HepG2 (cell line): ENCODE data around the gene PPOX. TPM values are rescaled to one million over a fixed set of nuclear protein-coding genes. Genes with fewer than 3 reads are reported as not detected.

Experiments used
- ATAC-seq: fragments of 200-7000 bp; cut with Tn5 transposase; 3 replicates; pipeline ENCODE4 v1.9.1; 2020; ENCODE audit warnings: mild to moderate bottlenecking, moderate library complexity
- BruUV-seq: library from RNA; stranded (reverse); fragments of 400-500 nt; replicated peaks from 2 replicates; lab custom pipeline; 2021; lab: Mats Ljungman, UMichigan
- CTCF ChIA-PET: fragments of 300-600 bp; formaldehyde crosslinking; extraction: SDS; loops from one replicate; lab custom pipeline; 2021; ENCODE audit warnings: low total read pairs, inconsistent platforms, low intra/inter-chr PET ratio; lab: Yijun Ruan, JAX
- POLR2A ChIA-PET: fragments of 350-600 bp; sonication (Branson Sonifier 250); formaldehyde crosslinking; loops from one replicate; lab custom pipeline; 2020; ENCODE audit warnings: antibody characterized with exemption, inconsistent platforms; lab: Yijun Ruan, JAX
- DNase-seq: peaks from one replicate; pipeline ENCODE4 v3.0.0-alpha.2; 2015; ENCODE audit warnings: low spot score
- FAIRE-seq: peaks from 3 replicates; lab custom pipeline; 2011; peaks lifted over from hg19 to GRCh38; lab: Jason Lieb, UNC
- H2AFZ ChIP-seq: one replicate; pipeline ENCODE4 v1.6.1; 2011; ENCODE audit warnings: low read length, inconsistent platforms
- H3K27ac ChIP-seq: fragments of 300-600 bp; 3 replicates; pipeline ENCODE4 v1.8.0; 2011; ENCODE audit warnings: mixed run types, mild to moderate bottlenecking, mixed read lengths, low read length, inconsistent platforms; ENCODE audit not compliant: insufficient read depth; ENCODE audit errors: extremely low read length
- H3K27me3 ChIP-seq, 2 experiments: fragments of 200-600 bp in 1 of 2; 2 replicates in 1 of 2; 3 replicates in 1 of 2; pipeline versions ENCODE4 v1.6.0 to v1.8.0; 2011; ENCODE audit warnings: low read length in 2 of 2, mild to moderate bottlenecking in 2 of 2, moderate library complexity in 2 of 2, inconsistent platforms in 1 of 2; ENCODE audit not compliant: insufficient read depth in 2 of 2, control insufficient read depth in 1 of 2
- H3K36me3 ChIP-seq, 2 experiments: fragments of 200-600 bp in 1 of 2; replicated peaks in 1 of 2; 2 replicates in 1 of 2; 3 replicates in 1 of 2; pipeline versions ENCODE4 v1.5.1 to v1.8.0; 2011; ENCODE audit warnings: low read length in 2 of 2, inconsistent platforms in 1 of 2; ENCODE audit not compliant: insufficient read depth in 2 of 2, control insufficient read depth in 1 of 2
- H3K4me1 ChIP-seq: 2 replicates; pipeline ENCODE4 v1.5.1; 2012; ENCODE audit warnings: low read length, inconsistent platforms; ENCODE audit not compliant: insufficient read depth
- H3K4me2 ChIP-seq: 2 replicates; pipeline ENCODE4 v1.6.0; 2011; ENCODE audit warnings: low read depth, low read length, inconsistent platforms
- H3K4me3 ChIP-seq, 3 experiments: fragments of 200-600 bp in 1 of 3; sonication (generic), shearing (Covaris generic) in 1 of 3; replicated peaks in 1 of 3; 2 replicates each; pipeline ENCODE4 v1.5.1; 2011 to 2016; ENCODE audit warnings: low read length in 3 of 3, inconsistent platforms in 2 of 3, low read depth in 2 of 3, mild to moderate bottlenecking in 2 of 3, control low read depth in 1 of 3, mixed read lengths in 1 of 3; ENCODE audit not compliant: insufficient read depth in 1 of 3
- H3K79me2 ChIP-seq: one replicate; pipeline ENCODE4 v1.6.1; 2011; ENCODE audit warnings: low read length, inconsistent platforms; ENCODE audit not compliant: insufficient read depth
- H3K9ac ChIP-seq: 2 replicates; pipeline ENCODE4 v1.6.0; 2011; ENCODE audit warnings: mild to moderate bottlenecking, low read depth, low read length, inconsistent platforms; ENCODE audit not compliant: insufficient read depth
- H3K9me3 ChIP-seq: 2 replicates; pipeline ENCODE4 v1.5.1; 2012; ENCODE audit warnings: mild to moderate bottlenecking, low read length
- H4K20me1 ChIP-seq: 2 replicates; pipeline ENCODE4 v1.6.0; 2011; ENCODE audit warnings: inconsistent platforms, mild to moderate bottlenecking, low read length, moderate library complexity; ENCODE audit not compliant: insufficient read depth
- FOXK2 ChIP-seq: fragments of 450-650 bp; IDR thresholded peaks from 2 replicates; pipeline ENCODE4 v1.6.1; 2016
- GATAD2A ChIP-seq: IDR thresholded peaks from 2 replicates; pipeline ENCODE4 v1.6.1; 2016
- GLMP ChIP-seq: sonication (generic); formaldehyde crosslinking; IDR thresholded peaks from 2 replicates; pipeline ENCODE4 v1.9.0; 2021; ENCODE audit warnings: missing genetic modification reagents, mild to moderate bottlenecking, borderline replicate concordance
- GTF2F1 ChIP-seq: fragments of 150-350 bp; IDR thresholded peaks from 2 replicates; pipeline ENCODE4 v1.6.1; 2014; ENCODE audit warnings: low read length
- HOXD1 ChIP-seq: sonication (generic); formaldehyde crosslinking; IDR thresholded peaks from 2 replicates; pipeline ENCODE4 v1.5.0; 2020; ENCODE audit warnings: missing genetic modification reagents
- KDM6A ChIP-seq: IDR thresholded peaks from 2 replicates; pipeline ENCODE4 v1.6.1; 2016; ENCODE audit warnings: low read depth
- PCBP2 ChIP-seq: fragments of 200-400 bp; formaldehyde crosslinking; optimal IDR thresholded peaks from 2 replicates; pipeline ENCODE3; 2018; ENCODE audit warnings: low read length, low read depth; ENCODE audit not compliant: poor library complexity, severe bottlenecking
- SMAD9 ChIP-seq: sonication (generic); formaldehyde crosslinking; IDR thresholded peaks from 2 replicates; pipeline ENCODE4 v1.5.1; 2020; ENCODE audit warnings: mild to moderate bottlenecking, missing genetic modification reagents
- SMYD3 ChIP-seq: sonication (generic); formaldehyde crosslinking; IDR thresholded peaks from 2 replicates; pipeline ENCODE4 v1.8.1; 2023; ENCODE audit warnings: mild to moderate bottlenecking, missing genetic modification reagents
- SP4 ChIP-seq: sonication (generic); formaldehyde crosslinking; IDR thresholded peaks from 2 replicates; pipeline ENCODE4 v1.8.1; 2023; ENCODE audit warnings: mild to moderate bottlenecking, missing genetic modification reagents
- TBP ChIP-seq: sonication (generic); formaldehyde crosslinking; IDR thresholded peaks from 2 replicates; pipeline ENCODE4 v1.5.0; 2020; ENCODE audit warnings: missing genetic modification reagents
- TEF ChIP-seq: sonication (generic); formaldehyde crosslinking; IDR thresholded peaks from 2 replicates; pipeline ENCODE4 v1.5.0; 2020; ENCODE audit warnings: missing genetic modification reagents
- ZBTB7A ChIP-seq: sonication (generic); formaldehyde crosslinking; IDR thresholded peaks from 2 replicates; pipeline ENCODE4 v1.8.0; 2022; ENCODE audit warnings: mild to moderate bottlenecking, missing genetic modification reagents
- ZFP62 ChIP-seq: sonication (generic); formaldehyde crosslinking; IDR thresholded peaks from 2 replicates; pipeline ENCODE4 v1.4.0; 2020; ENCODE audit warnings: missing genetic modification reagents
- ZFP91 ChIP-seq: sonication (generic); formaldehyde crosslinking; IDR thresholded peaks from 2 replicates; pipeline ENCODE4 v1.9.0; 2022; ENCODE audit warnings: missing genetic modification reagents, mild to moderate bottlenecking, borderline replicate concordance
- ZKSCAN8 ChIP-seq: IDR thresholded peaks from 2 replicates; pipeline ENCODE4 v1.6.1; 2016; ENCODE audit warnings: borderline replicate concordance, missing genetic modification reagents, missing compliant biosample characterization
- ZNF354B ChIP-seq: sonication (generic); formaldehyde crosslinking; IDR thresholded peaks from 2 replicates; pipeline ENCODE4 v1.8.0; 2022; ENCODE audit warnings: mild to moderate bottlenecking, missing genetic modification reagents
- ZNF367 ChIP-seq: sonication (generic); formaldehyde crosslinking; IDR thresholded peaks from 2 replicates; pipeline ENCODE4 v1.4.0; 2020; ENCODE audit warnings: missing genetic modification reagents, borderline replicate concordance
- ZNF451 ChIP-seq: sonication (generic); formaldehyde crosslinking; IDR thresholded peaks from 2 replicates; pipeline ENCODE4 v1.5.0; 2020; ENCODE audit warnings: mild to moderate bottlenecking, missing genetic modification reagents
- ZNF468 ChIP-seq: sonication (generic); formaldehyde crosslinking; IDR thresholded peaks from 2 replicates; pipeline ENCODE4 v1.8.0; 2022; ENCODE audit warnings: mild to moderate bottlenecking, moderate library complexity, missing genetic modification reagents
- ZNF556 ChIP-seq: sonication (generic); formaldehyde crosslinking; IDR thresholded peaks from 2 replicates; pipeline ENCODE4 v1.4.0; 2020; ENCODE audit warnings: mild to moderate bottlenecking, missing genetic modification reagents, borderline replicate concordance
- ZSCAN20 ChIP-seq: sonication (generic); formaldehyde crosslinking; IDR thresholded peaks from 2 replicates; pipeline ENCODE4 v1.4.0; 2020; ENCODE audit warnings: missing genetic modification reagents, mild to moderate bottlenecking, borderline replicate concordance
- WGBS: methylation state at CpG from one replicate; pipeline ENCODE4 v1.1.6; 2017; ENCODE audit warnings: low lambda C conversion rate; 5-methylcytosine and 5-hydroxymethylcytosine counted together
- in situ Hi-C: cut with HindIII; loops from 2 replicates; pipeline ENCODE4 v1.10.0; 2017; ENCODE audit warnings: low pct_unique_long_range_greater_than_20kb; ENCODE audit not compliant: extremely low pct_ligation_motif_present
- intact Hi-C: fragments of 100-400 bp; cut with micrococcal nuclease; formaldehyde crosslinking; loops from one replicate; pipeline ENCODE4 v1.10.0; 2022; ENCODE audit not compliant: unreplicated experiment
- polyA plus RNA-seq, 8 experiments: library from polyadenylated mRNA; depleted of rRNA in 3 of 8; stranded (reverse) in 7 of 8; unstranded in 1 of 8; fragments of >200 nt; fragmentation: Illumina TruSeq in 4 of 8; extraction: Trizol in 4 of 8; gene quantifications; 2 replicates each; pipeline versions ENCODE4 v1.2.1 to v1.2.3, GENCODE V29; 2011 to 2016; ENCODE audit warnings: low read depth in 4 of 8, missing spikeins in 1 of 8, mixed read lengths in 1 of 8; ENCODE audit not compliant: insufficient read depth in 1 of 8
- total RNA-seq, 5 experiments: library from RNA; depleted of rRNA; stranded (reverse); fragments of >200 nt; fragmentation: Illumina TruSeq; extraction: Trizol; gene quantifications; 2 replicates each; pipeline ENCODE4 v1.2.3, GENCODE V29; 2016; ENCODE audit warnings: low read depth in 1 of 5

PPOX gene
- total and polyA plus RNA-seq, 2 of the 13 experiments (the other 11 are each of a cell fraction or from before 2014, with no cell fraction given), result 15.5 to 27.7 TPM

GRCh38 chr1:161201836-161202712, 35.8 kb downstream of the PPOX start, which contains the start of gene NDUFS2:
Gene NDUFS2 (plus strand): TSS chr1:161202367. CDS start chr1:161202386, 19 bp downstream.
- in situ Hi-C loops, result no loop called here
- 32% methylated on average over 35 of the region's 53 CpGs for WGBS
- peak within 1 kb of the TSS; percentile 73 to 85 (median 80) for H3K4me3 ChIP-seq
- H3K4me1 ChIP-seq, result peaks cover 78% of the 10 kb centered on the region
- FAIRE-seq (peak; percentile 93), ATAC-seq (peak; percentile 86), DNase-seq (peak; percentile 97)
- no peaks in the 10 kb centered on the region; a peak in 1 of 5 replicates for H3K27me3 ChIP-seq
- H3K4me2 ChIP-seq, result peak within 1 kb of the TSS; percentile 98
- peak within 1 kb of the TSS; percentile 37 for H2AFZ ChIP-seq
- no TSS peak for BruUV-seq
- H3K9me3 ChIP-seq, result no peaks in the 10 kb centered on the region
- ChIA-PET CTCF (no interaction called here), POLR2A (interaction anchor here (0.8 to 13.8 kb wide), 19 partner anchors 9 to 198 kb away, joined by 3 to 357 read pairs (median 6); partner anchors contain the start of genes APOA2, B4GALT3, CFAP126 and DEDD)
- H3K27ac ChIP-seq, result peak within 1 kb of the TSS; percentile 70
- peaks cover 22% of the 10 kb centered on the region for H3K79me2 ChIP-seq
- H3K9ac ChIP-seq, result peak within 1 kb of the TSS; percentile 90
- intact Hi-C loops, result loop anchor here (2.0 kb wide), 1 partner anchor 23 kb away; no protein-coding TSS in a partner anchor
- H3K36me3 ChIP-seq, result peaks cover 7 to 35% of the 10 kb centered on the region in 2 experiments; a peak in 4 of 5 replicates
- H4K20me1 ChIP-seq, result no peaks in the 10 kb centered on the region
- no peak for TF ChIP-seq ZNF468 (CRISPR knock-in tag)
- no peak for TF ChIP-seq SMAD9 (CRISPR knock-in tag)
- TF ChIP-seq GLMP (CRISPR knock-in tag), result no peak
- peak; percentile 27; the same call in 1 of the 2 replicates for TF ChIP-seq GATAD2A (CRISPR knock-in tag)
- TF ChIP-seq TBP (CRISPR knock-in tag), result no peak
- no peak for TF ChIP-seq HOXD1 (CRISPR knock-in tag)
- 0 out of 2 replicates have a peak, but pooled peaks have one; percentile 33 for TF ChIP-seq ZBTB7A (CRISPR knock-in tag)
- peak; percentile 32; the same call in 1 of the 2 replicates for TF ChIP-seq FOXK2
- peak; percentile 35; the same call in 1 of the 2 replicates for TF ChIP-seq ZNF451 (CRISPR knock-in tag)
- TF ChIP-seq ZNF367 (CRISPR knock-in tag), result no peak
- no peak for TF ChIP-seq ZSCAN20 (CRISPR knock-in tag)
- peak; percentile 30; the same call in 1 of the 2 replicates for TF ChIP-seq SMYD3
- TF ChIP-seq PCBP2, result no peak
- TF ChIP-seq ZFP62 (CRISPR knock-in tag), result no peak
- peak; percentile 66; the same call in 1 of the 2 replicates for TF ChIP-seq ZFP91 (CRISPR knock-in tag)
- 0 out of 2 replicates have a peak, but pooled peaks have one; percentile 62 for TF ChIP-seq ZNF556 (CRISPR knock-in tag)
- 0 out of 2 replicates have a peak, but pooled peaks have one; percentile 19 for TF ChIP-seq TEF (CRISPR knock-in tag)
- peak; percentile 67 for TF ChIP-seq SP4 (CRISPR knock-in tag)
- 0 out of 2 replicates have a peak, but pooled peaks have one; percentile 37 for TF ChIP-seq ZNF354B (CRISPR knock-in tag)
- TF ChIP-seq ZKSCAN8, result peak; percentile 56; the same call in 1 of the 2 replicates
- TF ChIP-seq KDM6A (CRISPR knock-in tag), result no peak
- TF ChIP-seq GTF2F1, result no peak
